ENCODE results near the gene SPTSSA. TPM values are rescaled to one million over a fixed set of nuclear protein-coding genes. Genes with fewer than 3 reads are reported as not detected.
"Not testable (repeated sequence)": the region's sequence is repeated elsewhere in the genome, so short reads cannot be mapped to it uniquely, and the experiment has no call there.

The SPTSSA gene, protein sequence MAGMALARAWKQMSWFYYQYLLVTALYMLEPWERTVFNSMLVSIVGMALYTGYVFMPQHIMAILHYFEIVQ
- 27.2 TPM for polyA plus RNA-seq
- long read RNA-seq, donor 1, transcript SPTSSA-201 (2 exons, 2,777 nt): major isoform, 22 of 22 reads
- long read RNA-seq, donor 1, partial matches to known transcripts: 0 of 22 reads
- long read RNA-seq, donor 1, other reads (novel, unspliced or antisense): 0 of 22 reads
- long read RNA-seq, donor 2, transcript SPTSSA-201 (2 exons, 2,777 nt): major isoform, 56 of 56 reads
- long read RNA-seq, donor 2, partial matches to known transcripts: 0 of 56 reads
- long read RNA-seq, donor 2, other reads (novel, unspliced or antisense): 0 of 56 reads
- long read RNA-seq, donor 3: 0 reads
- long read RNA-seq, donor 4, transcript SPTSSA-201 (2 exons, 2,777 nt): major isoform, 5 of 5 reads
- long read RNA-seq, donor 4, partial matches to known transcripts: 0 of 5 reads
- long read RNA-seq, donor 4, other reads (novel, unspliced or antisense): 0 of 5 reads
- long read RNA-seq, donor 5, transcript SPTSSA-201 (2 exons, 2,777 nt): major isoform, 14 of 14 reads
- long read RNA-seq, donor 5, partial matches to known transcripts: 0 of 14 reads
- long read RNA-seq, donor 5, other reads (novel, unspliced or antisense): 0 of 14 reads
- long read RNA-seq, donor 6, transcript SPTSSA-201 (2 exons, 2,777 nt): major isoform, 25 of 25 reads
- long read RNA-seq, donor 6, partial matches to known transcripts: 0 of 25 reads
- long read RNA-seq, donor 6, other reads (novel, unspliced or antisense): 0 of 25 reads
- long read RNA-seq, donor 7, transcript SPTSSA-201 (2 exons, 2,777 nt): major isoform, 34 of 34 reads
- long read RNA-seq, donor 7, partial matches to known transcripts: 0 of 34 reads
- long read RNA-seq, donor 7, other reads (novel, unspliced or antisense): 0 of 34 reads
- long read RNA-seq, donor 8, transcript SPTSSA-201 (2 exons, 2,777 nt): major isoform, 64 of 64 reads
- long read RNA-seq, donor 8, partial matches to known transcripts: 0 of 64 reads
- long read RNA-seq, donor 8, other reads (novel, unspliced or antisense): 0 of 64 reads
- long read RNA-seq, donor 9, transcript SPTSSA-201 (2 exons, 2,777 nt): major isoform, 31 of 31 reads
- long read RNA-seq, donor 9, partial matches to known transcripts: 0 of 31 reads
- long read RNA-seq, donor 9, other reads (novel, unspliced or antisense): 0 of 31 reads
- long read RNA-seq, donor 10, transcript SPTSSA-201 (2 exons, 2,777 nt): major isoform, 30 of 30 reads
- long read RNA-seq, donor 10, partial matches to known transcripts: 0 of 30 reads
- long read RNA-seq, donor 10, other reads (novel, unspliced or antisense): 0 of 30 reads
- long read RNA-seq, donor 11, transcript SPTSSA-201 (2 exons, 2,777 nt): major isoform, 40 of 46 reads
- long read RNA-seq, donor 11, partial matches to known transcripts: 6 of 46 reads
- long read RNA-seq, donor 11, other reads (novel, unspliced or antisense): 0 of 46 reads

DNA sequence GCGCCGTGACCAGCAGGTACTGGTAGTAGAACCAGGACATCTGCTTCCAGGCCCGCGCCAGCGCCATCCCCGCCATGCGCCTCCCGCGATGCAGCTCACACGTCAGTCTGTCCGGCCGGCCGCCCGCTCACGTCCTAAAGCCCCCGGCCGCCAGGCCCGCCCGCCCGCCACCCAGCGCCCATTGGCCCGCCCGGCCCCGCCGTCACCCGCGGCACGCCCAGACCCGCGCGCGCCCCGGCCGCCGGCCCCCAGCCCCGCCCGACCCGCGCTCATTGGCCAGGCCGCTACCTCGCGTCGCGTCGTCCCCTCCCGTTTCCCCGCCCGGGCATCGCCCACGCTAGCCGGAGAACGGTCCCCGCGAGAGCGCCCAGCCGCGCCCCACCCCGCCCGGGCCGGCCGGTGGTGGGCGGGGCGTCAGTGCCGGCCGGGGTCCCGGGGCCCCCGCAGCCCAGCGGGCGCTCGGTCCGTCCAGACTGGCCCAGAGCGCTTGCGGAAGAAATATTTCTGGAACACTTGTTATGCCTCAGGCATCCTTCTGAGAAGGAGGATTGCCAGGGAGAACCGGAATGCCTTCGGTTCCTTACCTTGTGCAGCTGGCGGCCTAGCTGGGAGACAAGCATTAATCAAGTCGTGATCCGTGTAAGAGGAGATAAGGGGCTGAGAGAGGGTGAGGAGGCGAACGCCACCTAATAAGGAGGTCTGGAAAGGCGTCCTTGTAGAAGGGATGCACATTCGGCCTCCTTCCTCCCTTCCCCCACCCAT lies at the start of gene SPTSSA:
TSS of gene SPTSSA (minus strand) at position 109 of the 762 bp plus-strand sequence. CDS start at position 76, 33 bp downstream.
- peak; percentile 88 to 96 for DNase-seq
- Histone ChIP-seq H3K27me3 (ENCODE audit: control insufficient read depth, insufficient read depth, low read length) (no peaks in the 10 kb centered on the region), H3K4me3 (ENCODE audit: low read length) (peak within 1 kb of the TSS; percentile 72), H3K36me3 (ENCODE audit: control insufficient read depth, insufficient read depth, low read length) (no peaks in the 10 kb centered on the region), H3K27ac (ENCODE audit: low read length) (peak within 1 kb of the TSS; percentile 77), H3K9me3 (ENCODE audit: control insufficient read depth, low read depth, low read length) (no peaks in the 10 kb centered on the region), H3K4me1 (ENCODE audit: control insufficient read depth, insufficient read depth, low read length) (peaks cover 12% of the 10 kb centered on the region)
- WGBS (ENCODE audit: insufficient coverage, low lambda C conversion rate): no CpG with 5 or more reads among the region's 82 CpGs

DNA sequence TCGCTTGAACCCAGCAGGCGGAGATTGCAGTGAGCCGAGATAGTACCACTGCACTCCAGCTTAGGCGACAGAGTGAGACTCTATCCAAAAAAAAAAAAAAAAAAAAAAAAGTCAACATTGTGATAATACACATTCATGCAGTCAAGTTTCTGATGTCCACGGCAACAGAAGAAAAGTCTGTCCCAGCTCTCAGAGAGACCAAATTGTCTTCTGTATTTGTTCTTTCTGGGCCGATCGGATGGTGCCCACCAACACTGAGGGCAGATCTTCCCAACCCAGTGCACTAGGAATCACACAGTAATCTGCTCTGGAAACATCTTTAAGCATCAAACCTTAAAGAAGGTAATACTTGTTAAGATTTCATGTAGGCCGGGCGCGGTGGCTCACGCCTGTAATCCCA lies 45.8 kb upstream of the SPTSSA start:
- H3K27ac ChIP-seq (ENCODE audit: low read length): no peak overlapping the region
- WGBS (ENCODE audit: insufficient coverage, low lambda C conversion rate): no CpG with 5 or more reads among the region's 11 CpGs
- DNase-seq: no peak

DNA sequence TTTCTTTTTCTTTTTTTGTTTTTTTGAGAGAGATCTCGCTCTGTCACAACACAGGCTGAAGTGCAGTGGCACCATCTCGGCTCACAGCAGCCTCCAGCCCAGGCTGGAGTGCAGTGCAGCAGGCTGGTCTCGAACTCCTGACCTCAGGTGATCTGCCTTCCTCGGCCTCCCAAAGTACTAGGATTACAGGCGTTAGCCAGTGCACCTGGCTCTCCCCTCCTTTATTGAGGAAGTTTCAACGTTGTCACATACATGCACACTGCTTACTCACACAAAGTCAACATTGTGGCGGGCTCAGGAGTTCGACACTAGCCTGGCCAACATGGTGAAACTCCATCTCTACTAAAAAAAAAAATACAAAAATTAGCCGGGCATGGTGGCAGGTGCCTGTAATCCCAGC lies 45.4 kb upstream of the SPTSSA start:
- Histone ChIP-seq H3K27me3 (ENCODE audit: control insufficient read depth, insufficient read depth, low read length) (no peaks in the 10 kb centered on the region), H3K4me3 (ENCODE audit: low read length) (no peak overlapping the region), H3K9me3 (ENCODE audit: control insufficient read depth, low read depth, low read length) (no peaks in the 10 kb centered on the region), H3K36me3 (ENCODE audit: control insufficient read depth, insufficient read depth, low read length) (no peaks in the 10 kb centered on the region), H3K27ac (ENCODE audit: low read length) (no peak overlapping the region), H3K4me1 (ENCODE audit: control insufficient read depth, insufficient read depth, low read length) (peaks cover 15% of the 10 kb centered on the region)
- no CpG with 5 or more reads among the region's 9 CpGs for WGBS (ENCODE audit: insufficient coverage, low lambda C conversion rate)
- DNase-seq: no peak

More for the DNA sequence above, 45.8 kb upstream of the SPTSSA start:
- peaks cover 15% of the 10 kb centered on the region for H3K4me1 ChIP-seq (ENCODE audit: control insufficient read depth, insufficient read depth, low read length)
- no peaks in the 10 kb centered on the region for H3K36me3 ChIP-seq (ENCODE audit: control insufficient read depth, insufficient read depth, low read length)
- H3K9me3 ChIP-seq (ENCODE audit: control insufficient read depth, low read depth, low read length): no peaks in the 10 kb centered on the region
- H3K27me3 ChIP-seq (ENCODE audit: control insufficient read depth, insufficient read depth, low read length): no peaks in the 10 kb centered on the region
- no peak overlapping the region for H3K4me3 ChIP-seq (ENCODE audit: low read length)

DNA sequence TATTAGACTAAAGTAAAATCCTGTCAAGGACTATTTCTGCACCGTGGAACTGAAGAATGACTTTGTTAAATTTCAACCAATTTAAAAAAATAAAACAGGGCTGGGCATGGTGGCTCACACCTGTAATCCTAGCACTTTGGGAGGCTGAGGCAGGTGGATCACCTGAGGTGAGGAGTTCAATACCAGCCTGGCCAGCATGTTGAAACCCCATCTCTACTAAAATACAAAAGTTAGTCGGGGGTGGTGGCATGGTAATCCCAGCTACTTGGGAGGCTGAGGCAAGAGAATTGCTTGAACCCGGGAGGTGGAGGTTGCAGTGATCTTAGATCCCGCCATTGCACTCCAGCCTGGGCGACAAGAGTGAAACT lies 43.1 kb upstream of the SPTSSA start:
- Histone ChIP-seq H3K27ac (ENCODE audit: low read length) (peak overlapping the region; percentile 37), H3K4me1 (ENCODE audit: control insufficient read depth, insufficient read depth, low read length) (peaks cover 15% of the 10 kb centered on the region)
- no CpG with 5 or more reads among the region's 5 CpGs for WGBS (ENCODE audit: insufficient coverage, low lambda C conversion rate)
- not testable (repeated sequence) for H3K36me3 ChIP-seq (ENCODE audit: control insufficient read depth, insufficient read depth, low read length); DNase-seq; H3K9me3 ChIP-seq (ENCODE audit: control insufficient read depth, low read depth, low read length); H3K4me3 ChIP-seq (ENCODE audit: low read length); H3K27me3 ChIP-seq (ENCODE audit: control insufficient read depth, insufficient read depth, low read length)

DNA sequence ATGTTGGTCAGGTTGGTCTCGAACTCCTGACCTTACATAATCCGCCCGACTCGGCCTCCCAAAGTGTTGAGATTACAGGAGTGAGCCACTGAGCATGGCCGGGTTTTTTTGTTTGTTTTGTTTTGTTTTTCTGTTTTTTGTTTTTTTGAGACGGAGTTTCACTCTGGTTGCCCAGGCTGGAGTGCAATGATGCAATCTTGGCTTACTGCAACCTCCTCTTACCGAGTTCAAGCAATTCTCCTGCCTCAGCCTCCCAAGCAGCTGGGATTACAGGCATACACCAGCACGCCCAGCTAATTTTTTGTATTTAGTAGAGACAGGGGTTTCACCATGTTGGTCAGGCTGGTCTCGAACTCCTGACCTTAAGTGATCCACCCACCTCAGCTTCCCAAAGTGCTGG lies 42.0 kb upstream of the SPTSSA start:
- WGBS (ENCODE audit: insufficient coverage, low lambda C conversion rate): 100% methylated on average over 4 of the region's 9 CpGs
- not testable (repeated sequence) for H3K36me3 ChIP-seq (ENCODE audit: control insufficient read depth, insufficient read depth, low read length); DNase-seq

DNA sequence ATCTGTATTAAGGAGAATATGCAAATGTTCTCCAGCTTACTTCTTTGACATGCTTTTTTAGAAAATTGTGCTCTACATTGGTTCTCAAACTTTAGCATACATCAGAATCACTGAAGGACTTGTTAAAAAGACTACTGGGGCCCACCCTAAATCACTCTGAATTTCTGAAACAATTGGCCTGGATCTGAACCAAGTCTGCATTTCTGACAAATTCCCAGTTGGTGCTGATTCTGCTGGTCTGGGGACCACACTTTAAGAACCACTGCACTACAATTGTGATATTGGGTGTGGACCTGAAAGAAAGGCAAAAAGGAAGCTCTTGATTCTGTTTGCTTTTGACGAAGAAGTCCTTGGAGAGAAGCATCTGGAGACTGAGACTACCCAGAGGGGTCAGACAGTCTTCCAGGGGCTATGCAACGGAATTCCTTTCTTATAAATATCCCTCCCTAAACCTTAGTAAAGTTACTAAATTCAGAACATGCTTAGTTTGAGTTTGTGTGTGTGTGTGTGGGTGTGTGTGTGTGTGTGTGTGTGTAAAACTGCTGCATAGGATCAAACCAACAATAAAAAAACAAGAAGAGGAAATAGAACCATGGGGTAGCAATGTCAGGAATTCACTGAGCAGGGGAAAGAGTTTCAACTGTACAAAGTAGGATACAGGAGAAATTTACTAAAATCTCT lies 40.6 kb upstream of the SPTSSA start:
- no peak overlapping the region for H3K27ac ChIP-seq (ENCODE audit: low read length)
- H3K9me3 ChIP-seq (ENCODE audit: control insufficient read depth, low read depth, low read length): no peaks in the 10 kb centered on the region
- DNase-seq: no peak
- WGBS (ENCODE audit: insufficient coverage, low lambda C conversion rate): no CpG with 5 or more reads among the region's 2 CpGs
- no peak overlapping the region for H3K4me3 ChIP-seq (ENCODE audit: low read length)
- H3K4me1 ChIP-seq (ENCODE audit: control insufficient read depth, insufficient read depth, low read length): peaks cover 19% of the 10 kb centered on the region
- no peaks in the 10 kb centered on the region for H3K36me3 ChIP-seq (ENCODE audit: control insufficient read depth, insufficient read depth, low read length)
- no peaks in the 10 kb centered on the region for H3K27me3 ChIP-seq (ENCODE audit: control insufficient read depth, insufficient read depth, low read length)

More for the DNA sequence above, 42.0 kb upstream of the SPTSSA start:
- H3K9me3 ChIP-seq (ENCODE audit: control insufficient read depth, low read depth, low read length); H3K27me3 ChIP-seq (ENCODE audit: control insufficient read depth, insufficient read depth, low read length); H3K27ac ChIP-seq (ENCODE audit: low read length); H3K4me3 ChIP-seq (ENCODE audit: low read length): not testable (repeated sequence)
- peaks cover 15% of the 10 kb centered on the region for H3K4me1 ChIP-seq (ENCODE audit: control insufficient read depth, insufficient read depth, low read length)

DNA sequence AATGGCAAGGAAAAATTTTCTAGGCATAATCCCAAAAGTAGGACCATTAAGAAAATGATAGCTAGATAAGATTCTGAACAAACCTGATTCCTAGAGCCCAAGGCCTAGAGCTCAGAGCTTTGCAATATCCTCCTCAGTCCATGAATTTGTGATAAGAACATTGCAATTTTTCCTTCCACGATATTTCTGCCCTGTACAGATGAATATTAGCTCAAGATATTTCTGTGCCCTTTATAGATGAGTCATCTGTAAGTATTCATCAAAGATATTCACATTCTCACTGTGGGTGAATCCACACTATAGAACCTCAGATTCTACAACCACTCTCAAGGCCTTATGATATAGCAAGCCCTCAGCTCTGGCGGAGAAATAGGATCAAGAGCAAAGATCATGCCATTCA lies 40.0 kb upstream of the SPTSSA start:
- Histone ChIP-seq H3K27ac (ENCODE audit: low read length) (no peak overlapping the region), H3K36me3 (ENCODE audit: control insufficient read depth, insufficient read depth, low read length) (no peaks in the 10 kb centered on the region), H3K27me3 (ENCODE audit: control insufficient read depth, insufficient read depth, low read length) (no peaks in the 10 kb centered on the region), H3K4me1 (ENCODE audit: control insufficient read depth, insufficient read depth, low read length) (peaks cover 26% of the 10 kb centered on the region), H3K4me3 (ENCODE audit: low read length) (no peak overlapping the region), H3K9me3 (ENCODE audit: control insufficient read depth, low read depth, low read length) (no peaks in the 10 kb centered on the region)
- DNase-seq: no peak
- WGBS (ENCODE audit: insufficient coverage, low lambda C conversion rate): 60% methylated on average over 1 of the region's 2 CpGs

DNA sequence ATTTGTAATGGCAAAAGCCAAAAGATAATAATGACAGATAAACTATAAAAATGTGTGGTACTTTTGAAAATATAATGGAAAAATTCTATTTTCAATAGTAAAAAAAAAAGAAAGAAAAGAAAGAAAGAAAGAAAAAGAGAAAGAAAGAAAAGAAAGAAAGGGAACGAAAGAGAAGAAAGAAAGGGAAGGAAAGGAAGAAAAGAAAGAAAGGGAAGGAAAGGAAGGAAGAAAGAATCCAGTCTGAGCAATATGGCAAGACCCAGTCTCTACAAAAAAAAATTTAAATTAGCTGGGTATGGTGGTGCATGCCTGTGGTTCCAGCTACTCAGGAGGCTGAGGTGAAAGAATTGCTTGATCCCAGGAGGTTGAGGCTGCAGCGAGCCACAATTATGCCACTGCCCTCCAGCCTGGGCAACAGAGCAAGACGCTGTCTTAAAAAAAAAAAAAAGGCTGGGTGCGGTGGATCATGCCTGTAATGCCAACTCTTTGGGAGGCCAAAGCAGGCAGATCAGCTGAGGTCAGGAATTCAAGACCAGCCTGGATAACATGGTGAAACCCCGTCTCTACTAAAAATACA lies 39.1 kb upstream of the SPTSSA start:
- Histone ChIP-seq H3K4me1 (ENCODE audit: control insufficient read depth, insufficient read depth, low read length) (peaks cover 21% of the 10 kb centered on the region), H3K36me3 (ENCODE audit: control insufficient read depth, insufficient read depth, low read length) (no peaks in the 10 kb centered on the region), H3K27me3 (ENCODE audit: control insufficient read depth, insufficient read depth, low read length) (no peaks in the 10 kb centered on the region), H3K9me3 (ENCODE audit: control insufficient read depth, low read depth, low read length) (no peaks in the 10 kb centered on the region), H3K4me3 (ENCODE audit: low read length) (no peak overlapping the region), H3K27ac (ENCODE audit: low read length) (no peak overlapping the region)
- no peak for DNase-seq
- 93% methylated on average over 1 of the region's 5 CpGs for WGBS (ENCODE audit: insufficient coverage, low lambda C conversion rate)

All from large intestine (tissue), 12 donors.